ENCODE results near the gene CDC20B.

- TF ChIP-seq POLR2A (IDR thresholded peaks at IDR 0.05) (no peak), CTCF (IDR thresholded peaks at IDR 0.05 in 8 of 11, conservative IDR thresholded peaks at IDR 0.05 in 3 of 11) (no peak)
Observed at GRCh38 chr5:55064523-55064922, 108.5 kb downstream of the CDC20B start.

All from spleen (tissue), 7 donors.